GM19455 (cell line): ENCODE data around the gene DOK4.

Source experiments
- ATAC-seq: cut with Tn5 transposase; IDR thresholded peaks from one replicate; pipeline ENCODE4 v1.9.1; 2021; ENCODE audit not compliant: unreplicated experiment

DOK4 gene

GRCh38 chr16:57519796-57520360 is 33.6 kb upstream of the DOK4 start:
- ATAC-seq: no peak

GRCh38 chr16:57518922-57519321 is 32.6 kb upstream of the DOK4 start:
- ATAC-seq: no peak

GRCh38 chr16:57518520-57518919 is 32.2 kb upstream of the DOK4 start:
- ATAC-seq: no peak

- ATAC-seq: no peak
Measured at GRCh38 chr16:57517397-57518367, 31.4 kb upstream of the DOK4 start.

GRCh38 chr16:57516773-57517172 is 30.5 kb upstream of the DOK4 start:
- ATAC-seq: no peak

GRCh38 chr16:57516176-57516725 is 30.0 kb upstream of the DOK4 start:
- no peak for ATAC-seq

- no peak for ATAC-seq
Measured at GRCh38 chr16:57514791-57515600, 28.7 kb upstream of the DOK4 start.

GRCh38 chr16:57514371-57514770 is 28.1 kb upstream of the DOK4 start:
- ATAC-seq: no peak

GRCh38 chr16:57513371-57514102 is 27.2 kb upstream of the DOK4 start:
- no peak for ATAC-seq

- no peak for ATAC-seq
Measured at GRCh38 chr16:57512296-57513001, 26.2 kb upstream of the DOK4 start.

GRCh38 chr16:57510016-57510871 is 24.0 kb upstream of the DOK4 start:
- no peak for ATAC-seq

GRCh38 chr16:57509231-57509923 is 23.1 kb upstream of the DOK4 start:
- no peak for ATAC-seq

GRCh38 chr16:57508035-57508425 is 21.7 kb upstream of the DOK4 start:
- ATAC-seq: no peak

- ATAC-seq: no peak
Measured at GRCh38 chr16:57507136-57508034, 21.1 kb upstream of the DOK4 start.

GRCh38 chr16:57505169-57505568 is 18.9 kb upstream of the DOK4 start:
- ATAC-seq: no peak

GRCh38 chr16:57504491-57504890 is 18.2 kb upstream of the DOK4 start:
- no peak for ATAC-seq

GRCh38 chr16:57504001-57504400 is 17.7 kb upstream of the DOK4 start:
- no peak for ATAC-seq
